ENCODE measurements around the gene PDE6G.

PDE6G gene

DNA sequence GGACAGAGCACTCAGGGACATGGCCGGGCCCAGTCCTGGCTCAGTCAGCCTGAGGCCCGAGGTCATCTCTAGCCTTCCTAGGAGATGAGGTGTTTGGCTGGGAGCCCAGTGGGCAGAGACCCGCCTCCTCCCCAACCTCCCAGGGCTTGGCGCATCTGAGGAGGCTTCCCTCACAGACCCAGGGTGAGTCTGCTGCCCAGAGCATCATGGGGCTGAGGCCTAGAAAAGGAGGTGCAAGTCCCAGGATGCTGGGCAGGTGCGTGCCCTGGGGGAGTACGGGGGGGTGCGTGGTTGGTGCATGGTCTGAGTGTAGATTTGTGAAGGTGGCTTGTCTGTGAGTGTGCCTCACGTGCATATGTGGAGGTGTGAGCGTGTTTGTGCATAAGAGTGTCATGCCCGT, 4.7 kb downstream of the PDE6G start:
- Histone ChIP-seq H3K9me3 (ENCODE audit: insufficient read depth, low read length) (no peaks in the 10 kb centered on the region), H3K4me1 (ENCODE audit: low read length) (0 out of 2 replicates have a peak, but pooled peaks cover 2% of the 10 kb centered on the region), H3K27me3 (ENCODE audit: low read depth, low read length) (no peaks in the 10 kb centered on the region), H4K20me1 (ENCODE audit: insufficient read depth, low read length) (no peaks in the 10 kb centered on the region), H3K9ac (ENCODE audit: low read length) (no peak overlapping the region), H3K27ac (ENCODE audit: low read length) (no peak overlapping the region), H2AFZ (ENCODE audit: low read depth, low read length) (no peak overlapping the region), H3K4me2 (ENCODE audit: low read length) (no peak overlapping the region), H3K79me2 (ENCODE audit: low read length) (no peaks in the 10 kb centered on the region), H3K36me3 (replicated peaks; ENCODE audit: low read depth, low read length) (no peaks in the 10 kb centered on the region), H3K4me3 (ENCODE audit: low read length) (no peak overlapping the region)
- no peak for TF ChIP-seq CTCF (IDR thresholded peaks at IDR 0.05; ENCODE audit: low read depth, low read length)
- TF ChIP-seq EZH2phosphoT487 (IDR thresholded peaks at IDR 0.05; ENCODE audit: low read depth): no peak

GRCh38 chr17:81650951-81651350, 5.4 kb downstream of the PDE6G start:
- TF ChIP-seq EZH2phosphoT487 (IDR thresholded peaks at IDR 0.05; ENCODE audit: low read depth) (no peak), CTCF (IDR thresholded peaks at IDR 0.05; ENCODE audit: low read depth, low read length) (no peak)
- H3K4me2 ChIP-seq (ENCODE audit: low read length): no peak overlapping the region
- H4K20me1 ChIP-seq (ENCODE audit: insufficient read depth, low read length): no peaks in the 10 kb centered on the region
- no peak overlapping the region for H3K4me3 ChIP-seq (ENCODE audit: low read length)
- H3K9ac ChIP-seq (ENCODE audit: low read length): no peak overlapping the region
- H3K27ac ChIP-seq (ENCODE audit: low read length): no peak overlapping the region
- H3K4me1 ChIP-seq (ENCODE audit: low read length): 0 out of 2 replicates have a peak, but pooled peaks cover 2% of the 10 kb centered on the region
- H3K79me2 ChIP-seq (ENCODE audit: low read length): no peaks in the 10 kb centered on the region
- no peaks in the 10 kb centered on the region for H3K9me3 ChIP-seq (ENCODE audit: insufficient read depth, low read length)
- no peak overlapping the region for H2AFZ ChIP-seq (ENCODE audit: low read depth, low read length)
- H3K36me3 ChIP-seq (replicated peaks; ENCODE audit: low read depth, low read length): no peaks in the 10 kb centered on the region
- H3K27me3 ChIP-seq (ENCODE audit: low read depth, low read length): no peaks in the 10 kb centered on the region

GRCh38 chr17:81648707-81649085, 7.6 kb downstream of the PDE6G start:
- no peak overlapping the region for H3K4me3 ChIP-seq (ENCODE audit: low read length)
- no peak overlapping the region for H2AFZ ChIP-seq (ENCODE audit: low read depth, low read length)
- no peak for TF ChIP-seq EZH2phosphoT487 (IDR thresholded peaks at IDR 0.05; ENCODE audit: low read depth)
- no peak for TF ChIP-seq CTCF (IDR thresholded peaks at IDR 0.05; ENCODE audit: low read depth, low read length)
- H3K36me3 ChIP-seq (replicated peaks; ENCODE audit: low read depth, low read length): no peaks in the 10 kb centered on the region
- no peaks in the 10 kb centered on the region for H3K27me3 ChIP-seq (ENCODE audit: low read depth, low read length)
- H3K9me3 ChIP-seq (ENCODE audit: insufficient read depth, low read length): no peaks in the 10 kb centered on the region
- no peaks in the 10 kb centered on the region for H3K4me1 ChIP-seq (ENCODE audit: low read length)
- no peaks in the 10 kb centered on the region for H3K79me2 ChIP-seq (ENCODE audit: low read length)
- no peak overlapping the region for H3K27ac ChIP-seq (ENCODE audit: low read length)
- H3K9ac ChIP-seq (ENCODE audit: low read length): no peak overlapping the region
- H3K4me2 ChIP-seq (ENCODE audit: low read length): no peak overlapping the region
- H4K20me1 ChIP-seq (ENCODE audit: insufficient read depth, low read length): no peaks in the 10 kb centered on the region

GRCh38 chr17:81648013-81648706, 8.2 kb downstream of the PDE6G start:
- Histone ChIP-seq H3K9ac (ENCODE audit: low read length) (no peak overlapping the region), H3K4me1 (ENCODE audit: low read length) (no peaks in the 10 kb centered on the region), H3K9me3 (ENCODE audit: insufficient read depth, low read length) (no peaks in the 10 kb centered on the region), H4K20me1 (ENCODE audit: insufficient read depth, low read length) (no peaks in the 10 kb centered on the region), H3K27me3 (ENCODE audit: low read depth, low read length) (no peaks in the 10 kb centered on the region), H3K79me2 (ENCODE audit: low read length) (no peaks in the 10 kb centered on the region), H3K4me2 (ENCODE audit: low read length) (no peak overlapping the region), H3K36me3 (replicated peaks; ENCODE audit: low read depth, low read length) (no peaks in the 10 kb centered on the region), H3K27ac (ENCODE audit: low read length) (no peak overlapping the region), H3K4me3 (ENCODE audit: low read length) (no peak overlapping the region), H2AFZ (ENCODE audit: low read depth, low read length) (no peak overlapping the region)
- no peak for TF ChIP-seq EZH2phosphoT487 (IDR thresholded peaks at IDR 0.05; ENCODE audit: low read depth)
- no peak for TF ChIP-seq CTCF (IDR thresholded peaks at IDR 0.05; ENCODE audit: low read depth, low read length)

Measured in OCI-LY3 (cell line).